ENCODE data around the gene ADARB2.
"Not testable (repeated sequence)": the region's sequence is repeated elsewhere in the genome, so short reads cannot be mapped to it uniquely, and the experiment has no call there.

Gene ADARB2

GRCh38 chr10:1625731-1626130 is 111.6 kb downstream of the ADARB2 start:
- TF ChIP-seq CTCF (IDR thresholded peaks at IDR 0.05; ENCODE audit: low read depth, low read length, missing control alignments), result no peak
- DNase-seq (ENCODE audit: low read depth), result no peak

DNA sequence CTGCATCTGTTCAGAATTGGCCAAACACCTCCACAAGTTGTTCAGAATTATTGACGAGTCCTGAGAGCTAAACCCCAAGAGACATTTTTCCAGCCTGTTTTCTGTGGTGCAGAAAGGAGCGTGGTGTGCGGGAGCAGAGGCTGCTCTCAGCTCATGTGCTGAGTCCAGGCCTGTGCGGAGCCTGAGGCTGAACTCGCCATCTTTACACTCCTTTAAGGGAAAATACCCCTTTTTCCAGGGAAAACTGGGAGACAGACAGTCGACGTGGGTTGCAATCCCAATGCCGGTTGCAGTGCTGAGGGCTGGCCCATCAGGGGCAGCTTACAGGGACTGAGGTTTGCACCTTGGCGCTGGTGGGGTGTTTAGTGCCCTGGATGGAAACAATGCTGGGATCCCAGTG is 112.2 kb downstream of the ADARB2 start:
- DNase-seq (ENCODE audit: low read depth), result no peak
- TF ChIP-seq CTCF (IDR thresholded peaks at IDR 0.05; ENCODE audit: low read depth, low read length, missing control alignments), result no peak
- no peak overlapping the region for H3K4me3 ChIP-seq (ENCODE audit: low read depth, low read length)

More at GRCh38 chr10:1625731-1626130, 111.6 kb downstream of the ADARB2 start:
- H3K4me3 ChIP-seq (ENCODE audit: low read depth, low read length), result no peak overlapping the region

GRCh38 chr10:1624240-1624639 is 113.1 kb downstream of the ADARB2 start:
- TF ChIP-seq CTCF (IDR thresholded peaks at IDR 0.05; ENCODE audit: low read depth, low read length, missing control alignments), result no peak
- no peak for DNase-seq (ENCODE audit: low read depth)
- H3K4me3 ChIP-seq (ENCODE audit: low read depth, low read length), result no peak overlapping the region

- no peak for TF ChIP-seq CTCF (IDR thresholded peaks at IDR 0.05; ENCODE audit: low read depth, low read length, missing control alignments)
- no peak overlapping the region for H3K4me3 ChIP-seq (ENCODE audit: low read depth, low read length)
- DNase-seq (ENCODE audit: low read depth), result no peak
These were observed 116.5 kb downstream of the ADARB2 start for GRCh38 chr10:1620803-1621202.

DNA sequence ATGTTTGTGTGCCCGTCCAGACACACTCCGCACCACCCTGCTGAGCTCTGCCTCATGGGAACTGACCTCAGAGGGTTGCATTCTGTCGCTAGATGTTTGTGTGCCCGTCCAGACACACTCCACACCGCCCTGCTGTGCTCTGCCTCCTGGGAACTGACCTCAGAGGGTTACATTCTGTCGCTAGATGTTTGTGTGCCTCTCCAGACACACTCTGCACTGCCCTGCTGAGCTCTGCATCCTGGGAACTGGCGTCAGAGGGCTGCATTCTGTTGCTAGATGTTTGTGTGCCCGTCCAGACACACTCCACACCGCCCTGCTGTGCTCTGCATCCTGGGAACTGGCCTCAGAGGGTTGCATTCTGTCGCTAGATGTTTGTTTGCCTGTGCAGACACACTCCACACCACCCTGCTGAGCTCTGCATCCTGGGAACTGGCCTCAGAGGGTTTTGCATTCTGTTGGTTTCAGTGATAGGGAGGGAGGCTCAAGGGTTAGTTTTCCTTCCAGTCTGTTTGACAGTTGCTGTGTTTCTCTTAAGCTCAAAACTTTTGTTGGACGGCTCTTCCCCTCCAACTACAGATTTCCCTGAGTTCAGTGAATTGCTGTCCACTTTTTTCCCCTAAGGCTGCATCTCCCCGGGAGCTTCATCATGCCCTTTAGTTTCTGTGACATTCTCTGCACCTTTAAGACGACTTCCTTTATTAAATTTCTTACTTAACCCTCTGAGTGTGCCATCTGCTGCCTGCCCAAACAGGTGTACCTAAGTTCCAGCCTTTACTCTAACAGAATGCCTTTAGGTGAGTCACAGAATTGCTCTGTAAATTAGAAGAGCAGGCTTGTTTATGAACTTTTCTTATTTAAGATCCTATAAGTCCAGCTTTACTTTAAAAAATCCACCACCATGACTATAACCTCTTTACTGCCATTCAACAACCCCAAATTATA is 119.7 kb downstream of the ADARB2 start:
- not testable (repeated sequence) for DNase-seq (ENCODE audit: low read depth); H3K4me3 ChIP-seq (ENCODE audit: low read depth, low read length)

DNA sequence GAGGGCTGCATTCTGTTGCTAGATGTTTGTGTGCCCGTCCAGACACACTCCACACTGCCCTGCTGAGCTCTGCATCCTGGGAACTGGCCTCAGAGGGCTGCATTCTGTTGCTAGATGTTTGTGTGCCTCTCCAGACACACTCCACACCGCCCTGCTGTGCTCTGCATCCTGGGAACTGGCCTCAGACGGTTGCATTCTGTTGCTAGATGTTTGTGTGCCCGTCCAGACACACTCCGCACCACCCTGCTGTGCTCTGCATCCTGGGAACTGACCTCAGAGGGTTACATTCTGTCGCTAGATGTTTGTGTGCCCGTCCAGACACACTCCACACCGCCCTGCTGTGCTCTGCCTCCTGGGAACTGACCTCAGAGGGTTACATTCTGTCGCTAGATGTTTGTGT is 120.6 kb downstream of the ADARB2 start:
- H3K4me3 ChIP-seq (ENCODE audit: low read depth, low read length); DNase-seq (ENCODE audit: low read depth): not testable (repeated sequence)

DNA sequence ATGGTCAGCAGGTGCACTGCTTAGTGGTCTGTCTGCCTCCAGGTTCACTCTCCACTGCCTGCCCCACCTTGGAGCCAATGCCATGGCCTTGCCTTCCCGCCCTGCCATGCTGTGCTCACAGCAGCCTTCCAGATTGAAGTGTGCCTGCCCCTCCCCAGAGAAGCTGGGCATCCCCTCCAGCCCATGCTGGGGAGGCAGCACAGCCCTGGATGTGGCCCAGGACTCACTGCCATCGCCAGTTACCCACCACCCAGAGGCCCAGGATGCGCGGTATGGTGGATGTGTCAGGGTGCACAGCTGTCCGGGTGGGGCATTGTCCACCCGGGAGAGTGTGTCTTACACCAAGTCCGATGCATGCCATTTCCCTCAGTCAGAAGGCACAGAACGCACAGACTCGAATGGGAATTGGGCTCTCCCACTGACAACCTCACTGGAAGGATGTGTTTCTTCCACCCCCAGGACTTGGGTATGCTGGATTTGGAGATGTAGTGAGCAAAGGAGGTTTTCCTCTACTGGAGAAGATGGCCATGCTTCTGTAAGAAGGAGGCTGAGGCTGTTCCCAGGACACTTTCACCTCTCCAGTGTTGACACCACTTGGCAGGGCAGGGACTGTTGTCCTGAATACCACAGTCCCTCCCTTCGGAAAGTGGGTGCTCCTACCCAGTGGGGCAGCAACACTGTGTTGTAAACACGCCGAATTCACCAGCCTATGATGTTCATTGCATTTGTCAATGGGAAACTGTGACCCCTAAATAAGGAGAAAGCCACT is 122.0 kb downstream of the ADARB2 start:
- DNase-seq (ENCODE audit: low read depth), result no peak
- no peak for TF ChIP-seq CTCF (IDR thresholded peaks at IDR 0.05; ENCODE audit: low read depth, low read length, missing control alignments)
- H3K4me3 ChIP-seq (ENCODE audit: low read depth, low read length), result no peak overlapping the region

Data from GM12864 (cell line).